GM12801 (cell line): Measurements from ENCODE around the gene MYLK.
A peak's percentile ranks its signal among the peaks of the same experiment; 100 is the strongest.

Source experiments
- CTCF ChIP-seq: IDR thresholded peaks from one replicate; pipeline ENCODE4 v1.5.1; 2011; ENCODE audit warnings: control low read depth; ENCODE audit not compliant: insufficient read length; ENCODE audit errors: extremely low read depth

Gene MYLK

GRCh38 chr3:123642182-123642956 lies 241.8 kb downstream of the MYLK start:
- peak; percentile 55 for TF ChIP-seq CTCF

GRCh38 chr3:123641505-123641904 lies 242.6 kb downstream of the MYLK start:
- no peak for TF ChIP-seq CTCF

GRCh38 chr3:123640740-123641462 lies 243.2 kb downstream of the MYLK start:
- TF ChIP-seq CTCF: no peak

GRCh38 chr3:123640311-123640710 lies 243.8 kb downstream of the MYLK start:
- TF ChIP-seq CTCF: no peak

- no peak for TF ChIP-seq CTCF
Observed at GRCh38 chr3:123638936-123639689, 245.0 kb downstream of the MYLK start.

- no peak for TF ChIP-seq CTCF
Observed at GRCh38 chr3:123637841-123638240, 246.3 kb downstream of the MYLK start.

- no peak for TF ChIP-seq CTCF
Observed at GRCh38 chr3:123637131-123637530, 247.0 kb downstream of the MYLK start.
